ENCODE data around the gene SLC9A6. TPM values are rescaled to one million over a fixed set of nuclear protein-coding genes. Genes with fewer than 3 reads are reported as not detected.

The SLC9A6 gene
- total and polyA plus RNA-seq, 2 of the 13 experiments (the other 11 are each of a cell fraction or from before 2014, with no cell fraction given): 3.9 to 8.0 TPM

DNA sequence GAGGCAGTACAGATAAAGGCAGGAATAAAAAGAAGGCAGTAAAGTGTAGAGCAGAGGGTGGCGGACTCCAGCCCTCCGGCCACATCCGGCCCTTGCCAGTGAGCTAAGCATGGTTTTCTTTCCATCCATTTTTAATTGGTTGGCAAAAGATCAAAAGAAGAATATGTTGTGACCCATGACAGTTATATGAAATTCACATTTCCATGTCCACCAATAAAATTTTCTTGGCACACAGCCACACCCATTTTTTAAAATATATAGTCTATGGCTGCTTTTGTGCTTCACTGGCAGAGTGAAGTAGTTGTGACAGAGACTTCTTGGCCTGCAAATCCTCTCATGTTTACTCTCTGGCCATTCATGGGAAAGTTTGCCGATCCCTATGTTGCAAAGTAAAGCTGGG is 29.8 kb downstream of the SLC9A6 start (continued):
- TF ChIP-seq DNMT3B (CRISPR knock-in tag; conservative IDR thresholded peaks at IDR 0.05) (no peak), BRD4 (CRISPR knock-in tag; IDR thresholded peaks at IDR 0.05) (no peak), ATF1 (CRISPR knock-in tag; IDR thresholded peaks at IDR 0.05) (no peak), HHEX (CRISPR knock-in tag; IDR thresholded peaks at IDR 0.05) (no peak)
- TF ChIP-seq, protein P1, sequence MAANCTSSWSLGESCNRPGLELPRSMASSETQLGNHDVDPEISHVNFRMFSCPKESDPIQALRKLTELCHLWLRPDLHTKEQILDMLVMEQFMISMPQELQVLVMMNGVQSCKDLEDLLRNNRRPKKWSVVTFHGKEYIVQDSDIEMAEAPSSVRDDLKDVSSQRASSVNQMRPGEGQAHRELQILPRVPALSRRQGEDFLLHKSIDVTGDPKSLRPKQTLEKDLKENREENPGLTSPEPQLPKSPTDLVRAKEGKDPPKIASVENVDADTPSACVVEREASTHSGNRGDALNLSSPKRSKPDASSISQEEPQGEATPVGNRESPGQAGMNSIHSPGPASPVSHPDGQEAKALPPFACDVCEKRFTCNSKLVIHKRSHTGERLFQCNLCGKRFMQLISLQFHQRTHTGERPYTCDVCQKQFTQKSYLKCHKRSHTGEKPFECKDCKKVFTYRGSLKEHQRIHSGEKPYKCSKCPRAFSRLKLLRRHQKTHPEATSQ (CRISPR knock-in tag; IDR thresholded peaks at IDR 0.05; ENCODE audit: borderline replicate concordance): no peak

- H3K9ac ChIP-seq (ENCODE audit: insufficient read depth, low read depth, low read length): no peak overlapping the region
- no peaks in the 10 kb centered on the region for H3K9me3 ChIP-seq (ENCODE audit: low read length)
- in situ Hi-C loops (cut with HindIII; ENCODE audit: extremely low pct_ligation_motif_present, low pct_unique_long_range_greater_than_20kb): no loop called here
- CTCF ChIA-PET (ENCODE audit: low intra/inter-chr PET ratio, low total read pairs): no interaction called here
- 96% methylated on average over 2 of the region's 2 CpGs for WGBS (ENCODE audit: low lambda C conversion rate)
- no peaks in the 10 kb centered on the region for H3K79me2 ChIP-seq (ENCODE audit: insufficient read depth, low read length)
- no peak overlapping the region for H3K4me3 ChIP-seq (replicated peaks in 1 of 3; ENCODE audit: insufficient read depth in 1 of 3, low read depth in 2 of 3, low read length in 3 of 3)
- no peak for ATAC-seq
- no peak for DNase-seq (ENCODE audit: low spot score)
- H3K27me3 ChIP-seq (ENCODE audit: control insufficient read depth in 1 of 2, insufficient read depth in 2 of 2, low read length in 2 of 2): no peaks in the 10 kb centered on the region
- H3K4me1 ChIP-seq (ENCODE audit: insufficient read depth, low read length): no peaks in the 10 kb centered on the region
- no peak for FAIRE-seq
- intact Hi-C loops (cut with micrococcal nuclease; ENCODE audit: unreplicated experiment): no loop called here
- BruUV-seq (replicated peaks): no TSS peak
- no peak overlapping the region for H2AFZ ChIP-seq (ENCODE audit: low read length)
- no peak overlapping the region for H3K27ac ChIP-seq (ENCODE audit: extremely low read length, insufficient read depth, low read length)
- POLR2A ChIA-PET: no interaction called here
- no peaks in the 10 kb centered on the region for H3K36me3 ChIP-seq (replicated peaks in 1 of 2; ENCODE audit: control insufficient read depth in 1 of 2, insufficient read depth in 2 of 2, low read length in 2 of 2)
- no peak overlapping the region for H3K4me2 ChIP-seq (ENCODE audit: low read depth, low read length)
- no peaks in the 10 kb centered on the region for H4K20me1 ChIP-seq (ENCODE audit: insufficient read depth, low read length)
- no peak for TF ChIP-seq CREB1 (IDR thresholded peaks at IDR 0.05)
- no peak for TF ChIP-seq CREB1 (CRISPR knock-in tag; IDR thresholded peaks at IDR 0.05)
- TF ChIP-seq SP1 (IDR thresholded peaks at IDR 0.05): no peak
- TF ChIP-seq SP1 (CRISPR knock-in tag; IDR thresholded peaks at IDR 0.05): no peak
- no peak for TF ChIP-seq SALL1 (CRISPR knock-in tag; IDR thresholded peaks at IDR 0.05)
- TF ChIP-seq, protein P2, sequence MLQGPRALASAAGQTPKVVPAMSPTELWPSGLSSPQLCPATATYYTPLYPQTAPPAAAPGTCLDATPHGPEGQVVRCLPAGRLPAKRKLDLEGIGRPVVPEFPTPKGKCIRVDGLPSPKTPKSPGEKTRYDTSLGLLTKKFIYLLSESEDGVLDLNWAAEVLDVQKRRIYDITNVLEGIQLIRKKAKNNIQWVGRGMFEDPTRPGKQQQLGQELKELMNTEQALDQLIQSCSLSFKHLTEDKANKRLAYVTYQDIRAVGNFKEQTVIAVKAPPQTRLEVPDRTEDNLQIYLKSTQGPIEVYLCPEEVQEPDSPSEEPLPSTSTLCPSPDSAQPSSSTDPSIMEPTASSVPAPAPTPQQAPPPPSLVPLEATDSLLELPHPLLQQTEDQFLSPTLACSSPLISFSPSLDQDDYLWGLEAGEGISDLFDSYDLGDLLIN (CRISPR knock-in tag; IDR thresholded peaks at IDR 0.05; ENCODE audit: borderline replicate concordance): no peak
- no peak for TF ChIP-seq ZNF83 (CRISPR knock-in tag; IDR thresholded peaks at IDR 0.05; ENCODE audit: borderline replicate concordance)
- TF ChIP-seq ZSCAN21 (CRISPR knock-in tag; IDR thresholded peaks at IDR 0.05; ENCODE audit: borderline replicate concordance): no peak
- TF ChIP-seq ZNF704 (CRISPR knock-in tag; IDR thresholded peaks at IDR 0.05; ENCODE audit: borderline replicate concordance): no peak
- TF ChIP-seq ZNF749 (CRISPR knock-in tag; IDR thresholded peaks at IDR 0.05; ENCODE audit: borderline replicate concordance): no peak
- no peak for TF ChIP-seq HNF4G (IDR thresholded peaks at IDR 0.05; ENCODE audit: borderline replicate concordance, low read depth, low read length)
- no peak for TF ChIP-seq HNF4G (CRISPR knock-in tag; IDR thresholded peaks at IDR 0.05; ENCODE audit: borderline replicate concordance, low read depth)
- TF ChIP-seq MATR3 (CRISPR knock-in tag; IDR thresholded peaks at IDR 0.05): no peak
- no peak for TF ChIP-seq KAT8 (CRISPR knock-in tag; IDR thresholded peaks at IDR 0.05)
- TF ChIP-seq, protein P3, sequence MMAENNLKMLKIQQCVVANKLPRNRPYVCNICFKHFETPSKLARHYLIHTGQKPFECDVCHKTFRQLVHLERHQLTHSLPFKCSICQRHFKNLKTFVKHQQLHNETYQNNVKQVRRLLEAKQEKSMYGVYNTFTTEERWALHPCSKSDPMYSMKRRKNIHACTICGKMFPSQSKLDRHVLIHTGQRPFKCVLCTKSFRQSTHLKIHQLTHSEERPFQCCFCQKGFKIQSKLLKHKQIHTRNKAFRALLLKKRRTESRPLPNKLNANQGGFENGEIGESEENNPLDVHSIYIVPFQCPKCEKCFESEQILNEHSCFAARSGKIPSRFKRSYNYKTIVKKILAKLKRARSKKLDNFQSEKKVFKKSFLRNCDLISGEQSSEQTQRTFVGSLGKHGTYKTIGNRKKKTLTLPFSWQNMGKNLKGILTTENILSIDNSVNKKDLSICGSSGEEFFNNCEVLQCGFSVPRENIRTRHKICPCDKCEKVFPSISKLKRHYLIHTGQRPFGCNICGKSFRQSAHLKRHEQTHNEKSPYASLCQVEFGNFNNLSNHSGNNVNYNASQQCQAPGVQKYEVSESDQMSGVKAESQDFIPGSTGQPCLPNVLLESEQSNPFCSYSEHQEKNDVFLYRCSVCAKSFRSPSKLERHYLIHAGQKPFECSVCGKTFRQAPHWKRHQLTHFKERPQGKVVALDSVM (CRISPR knock-in tag; IDR thresholded peaks at IDR 0.05): no peak
These were observed 31.6 kb downstream of the SLC9A6 start for GRCh38 chrX:136016881-136017280.
